ENCODE measurements around the gene LCN9.

The LCN9 gene

DNA sequence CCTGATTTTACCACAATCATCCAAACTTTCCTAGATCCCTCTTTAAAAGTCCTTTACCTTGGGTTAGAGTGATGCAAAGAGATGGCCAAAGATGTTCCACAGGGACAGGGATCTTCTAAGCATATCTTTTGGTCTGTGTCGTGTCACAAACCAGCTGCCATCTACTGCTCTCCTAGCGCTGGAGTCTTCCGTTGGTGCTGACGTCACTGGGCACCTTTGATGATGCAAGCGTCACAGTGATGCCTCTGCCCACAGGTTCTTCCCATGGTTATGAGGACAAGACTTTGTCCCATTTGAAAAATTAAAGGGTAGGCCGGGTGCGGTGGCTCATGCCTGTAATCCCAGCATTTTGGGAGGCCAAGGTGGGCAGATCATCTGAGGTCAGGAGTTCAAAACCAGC, 22.1 kb upstream of the LCN9 start:
- no peak overlapping the region for H3K4me3 ChIP-seq (replicated peaks; ENCODE audit: low read depth, low read length)
- TF ChIP-seq, protein P1, sequence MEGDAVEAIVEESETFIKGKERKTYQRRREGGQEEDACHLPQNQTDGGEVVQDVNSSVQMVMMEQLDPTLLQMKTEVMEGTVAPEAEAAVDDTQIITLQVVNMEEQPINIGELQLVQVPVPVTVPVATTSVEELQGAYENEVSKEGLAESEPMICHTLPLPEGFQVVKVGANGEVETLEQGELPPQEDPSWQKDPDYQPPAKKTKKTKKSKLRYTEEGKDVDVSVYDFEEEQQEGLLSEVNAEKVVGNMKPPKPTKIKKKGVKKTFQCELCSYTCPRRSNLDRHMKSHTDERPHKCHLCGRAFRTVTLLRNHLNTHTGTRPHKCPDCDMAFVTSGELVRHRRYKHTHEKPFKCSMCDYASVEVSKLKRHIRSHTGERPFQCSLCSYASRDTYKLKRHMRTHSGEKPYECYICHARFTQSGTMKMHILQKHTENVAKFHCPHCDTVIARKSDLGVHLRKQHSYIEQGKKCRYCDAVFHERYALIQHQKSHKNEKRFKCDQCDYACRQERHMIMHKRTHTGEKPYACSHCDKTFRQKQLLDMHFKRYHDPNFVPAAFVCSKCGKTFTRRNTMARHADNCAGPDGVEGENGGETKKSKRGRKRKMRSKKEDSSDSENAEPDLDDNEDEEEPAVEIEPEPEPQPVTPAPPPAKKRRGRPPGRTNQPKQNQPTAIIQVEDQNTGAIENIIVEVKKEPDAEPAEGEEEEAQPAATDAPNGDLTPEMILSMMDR (IDR thresholded peaks at IDR 0.05; ENCODE audit: insufficient read depth, low read length, poor library complexity, severe bottlenecking) = no peak
- H3K36me3 ChIP-seq (ENCODE audit: control insufficient read depth, insufficient read depth, low read length) = no peaks in the 10 kb centered on the region
- no peak for DNase-seq (ENCODE audit: extremely low read depth, insufficient read length)
- H3K27me3 ChIP-seq (replicated peaks; ENCODE audit: control insufficient read depth, insufficient read depth, low read length) = no peaks in the 10 kb centered on the region; the same call in 1 of the 2 replicates

DNA sequence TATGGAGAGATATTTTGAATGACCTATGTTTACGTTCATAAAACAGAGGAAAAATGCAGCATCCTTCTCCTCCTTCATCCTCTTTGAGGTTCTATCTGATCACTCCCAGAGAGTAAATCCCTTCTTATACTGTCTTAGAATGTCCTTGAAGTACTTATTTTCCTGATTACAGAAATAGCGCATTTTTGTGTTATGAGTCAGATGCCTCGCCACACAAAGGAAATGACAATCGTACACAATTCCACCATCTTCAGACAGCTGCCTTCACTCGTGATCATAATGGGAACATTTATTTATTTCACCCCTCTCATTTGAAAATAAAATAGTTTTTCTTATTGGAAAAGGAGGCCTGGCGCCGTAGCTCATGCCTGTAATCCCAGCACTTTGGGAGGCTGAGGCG, 21.4 kb upstream of the LCN9 start:
- TF ChIP-seq, protein P1 (IDR thresholded peaks at IDR 0.05; ENCODE audit: insufficient read depth, low read length, poor library complexity, severe bottlenecking) = no peak
- Histone ChIP-seq H3K27me3 (replicated peaks; ENCODE audit: control insufficient read depth, insufficient read depth, low read length) (no peaks in the 10 kb centered on the region; the same call in 1 of the 2 replicates), H3K36me3 (ENCODE audit: control insufficient read depth, insufficient read depth, low read length) (no peaks in the 10 kb centered on the region), H3K4me3 (replicated peaks; ENCODE audit: low read depth, low read length) (no peak overlapping the region)
- no peak for DNase-seq (ENCODE audit: extremely low read depth, insufficient read length)

DNA sequence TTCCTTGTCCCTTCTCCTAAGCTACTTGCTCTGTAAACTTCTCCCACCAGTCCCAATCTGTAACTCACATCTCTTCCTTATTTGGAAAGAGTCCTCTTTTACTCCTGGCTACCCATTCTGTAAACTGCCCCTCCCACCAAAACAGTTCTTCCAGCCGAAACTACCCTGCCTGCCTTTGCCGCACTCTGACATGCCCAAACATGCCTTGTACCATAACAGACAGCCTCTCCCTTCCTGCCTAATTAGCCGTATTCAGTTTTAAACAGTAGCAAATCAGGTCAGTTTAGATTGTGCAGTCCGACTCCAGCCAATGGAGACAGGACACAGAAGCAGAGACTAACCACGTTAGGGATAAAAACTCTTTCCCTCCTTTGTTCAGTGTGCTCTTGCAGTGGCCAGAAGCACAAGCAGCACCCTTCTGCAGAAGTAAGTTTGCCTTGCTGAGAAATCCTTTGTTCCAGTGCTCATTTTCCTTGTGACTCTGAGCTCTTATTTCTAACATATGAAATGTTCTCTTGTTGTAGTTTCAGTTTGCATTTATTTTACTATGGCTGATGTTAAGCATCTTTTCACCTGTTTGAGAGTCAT, 18.4 kb upstream of the LCN9 start:
- no peaks in the 10 kb centered on the region for H3K36me3 ChIP-seq (ENCODE audit: control insufficient read depth, insufficient read depth, low read length)
- H3K4me3 ChIP-seq (replicated peaks; ENCODE audit: low read depth, low read length) = no peak overlapping the region
- no peak for DNase-seq (ENCODE audit: extremely low read depth, insufficient read length)
- H3K27me3 ChIP-seq (replicated peaks; ENCODE audit: control insufficient read depth, insufficient read depth, low read length) = no peaks in the 10 kb centered on the region
- TF ChIP-seq, protein P1 (IDR thresholded peaks at IDR 0.05; ENCODE audit: insufficient read depth, low read length, poor library complexity, severe bottlenecking) = no peak

DNA sequence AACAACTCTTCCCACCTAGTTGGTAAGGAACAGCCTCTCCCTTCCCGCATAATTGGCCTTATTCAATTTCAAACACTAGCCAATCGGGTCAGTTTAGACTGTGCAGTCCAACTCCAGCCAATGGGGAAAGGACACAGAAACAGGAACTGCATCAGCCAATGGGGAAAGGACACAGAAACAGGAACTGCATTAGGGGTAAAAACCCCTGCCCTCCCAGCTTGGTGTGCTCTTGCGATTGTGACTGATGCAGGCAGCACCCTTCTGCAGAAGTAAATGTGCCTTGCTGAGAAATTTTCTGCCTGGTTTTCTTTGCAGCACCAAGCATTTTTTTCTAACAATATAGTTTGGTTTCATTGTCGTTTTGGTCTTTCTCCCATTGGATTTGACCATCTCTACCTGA, 15.2 kb upstream of the LCN9 start:
- H3K27me3 ChIP-seq (replicated peaks; ENCODE audit: control insufficient read depth, insufficient read depth, low read length) = no peaks in the 10 kb centered on the region
- no peak overlapping the region for H3K4me3 ChIP-seq (replicated peaks; ENCODE audit: low read depth, low read length)
- no peaks in the 10 kb centered on the region for H3K36me3 ChIP-seq (ENCODE audit: control insufficient read depth, insufficient read depth, low read length)
- no peak for DNase-seq (ENCODE audit: extremely low read depth, insufficient read length)
- TF ChIP-seq, protein P1 (IDR thresholded peaks at IDR 0.05; ENCODE audit: insufficient read depth, low read length, poor library complexity, severe bottlenecking) = no peak

DNA sequence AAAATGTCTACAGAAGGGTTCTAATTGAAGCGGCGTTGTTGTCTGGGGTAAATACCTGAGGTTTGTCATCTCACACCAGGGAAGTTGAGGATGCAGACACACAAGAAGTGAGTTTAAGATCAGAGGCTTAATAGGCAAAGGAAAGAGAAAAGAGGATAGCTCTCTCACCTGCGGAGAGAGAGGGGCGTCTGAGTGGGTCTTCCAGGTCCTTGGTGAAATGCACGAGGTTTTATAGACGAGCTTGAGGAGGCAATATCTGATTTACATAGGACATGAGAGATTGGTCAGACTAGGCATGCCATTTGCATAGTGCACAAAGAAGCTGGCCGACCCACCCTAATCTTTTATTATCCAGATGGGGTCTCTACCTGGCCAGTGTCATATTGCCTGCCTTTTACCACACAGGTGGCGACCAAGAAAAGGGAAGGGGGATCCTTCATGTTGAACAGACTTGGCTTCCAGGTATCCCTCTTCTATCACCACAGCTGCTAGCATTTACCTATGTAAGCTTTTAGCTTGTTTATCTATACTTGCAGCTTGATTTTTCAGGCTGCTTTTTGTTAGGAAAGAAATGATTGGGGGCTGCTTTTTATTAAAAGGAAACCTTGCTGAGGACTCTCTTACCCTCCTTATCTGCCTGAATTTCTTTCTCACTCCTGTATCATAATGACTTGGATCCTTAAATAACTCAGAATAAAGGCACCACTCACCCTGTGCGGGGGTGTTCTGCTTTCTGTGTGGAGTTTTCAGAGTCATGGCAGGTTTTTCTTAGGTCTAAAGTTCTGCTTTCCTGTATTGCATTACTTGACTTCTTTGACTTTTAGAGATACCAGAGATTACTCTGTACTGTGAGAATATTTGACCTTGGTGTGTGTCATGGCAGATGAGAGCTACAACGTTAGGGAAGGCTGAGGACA, 14.4 kb upstream of the LCN9 start:
- Histone ChIP-seq H3K4me3 (replicated peaks; ENCODE audit: low read depth, low read length) (no peak overlapping the region), H3K27me3 (replicated peaks; ENCODE audit: control insufficient read depth, insufficient read depth, low read length) (no peaks in the 10 kb centered on the region), H3K36me3 (ENCODE audit: control insufficient read depth, insufficient read depth, low read length) (no peaks in the 10 kb centered on the region)
- TF ChIP-seq, protein P1 (IDR thresholded peaks at IDR 0.05; ENCODE audit: insufficient read depth, low read length, poor library complexity, severe bottlenecking) = no peak
- DNase-seq (ENCODE audit: extremely low read depth, insufficient read length) = no peak

Data from GM06990 (cell line).